ENCODE data around the gene ASPSCR1. TPM values are rescaled to one million over a fixed set of nuclear protein-coding genes. Genes with fewer than 3 reads are reported as not detected.

Gene ASPSCR1
- total and polyA plus RNA-seq, 2 of the 13 experiments (the other 11 are each of a cell fraction or from before 2014, with no cell fraction given), result 274 to 314 TPM

DNA sequence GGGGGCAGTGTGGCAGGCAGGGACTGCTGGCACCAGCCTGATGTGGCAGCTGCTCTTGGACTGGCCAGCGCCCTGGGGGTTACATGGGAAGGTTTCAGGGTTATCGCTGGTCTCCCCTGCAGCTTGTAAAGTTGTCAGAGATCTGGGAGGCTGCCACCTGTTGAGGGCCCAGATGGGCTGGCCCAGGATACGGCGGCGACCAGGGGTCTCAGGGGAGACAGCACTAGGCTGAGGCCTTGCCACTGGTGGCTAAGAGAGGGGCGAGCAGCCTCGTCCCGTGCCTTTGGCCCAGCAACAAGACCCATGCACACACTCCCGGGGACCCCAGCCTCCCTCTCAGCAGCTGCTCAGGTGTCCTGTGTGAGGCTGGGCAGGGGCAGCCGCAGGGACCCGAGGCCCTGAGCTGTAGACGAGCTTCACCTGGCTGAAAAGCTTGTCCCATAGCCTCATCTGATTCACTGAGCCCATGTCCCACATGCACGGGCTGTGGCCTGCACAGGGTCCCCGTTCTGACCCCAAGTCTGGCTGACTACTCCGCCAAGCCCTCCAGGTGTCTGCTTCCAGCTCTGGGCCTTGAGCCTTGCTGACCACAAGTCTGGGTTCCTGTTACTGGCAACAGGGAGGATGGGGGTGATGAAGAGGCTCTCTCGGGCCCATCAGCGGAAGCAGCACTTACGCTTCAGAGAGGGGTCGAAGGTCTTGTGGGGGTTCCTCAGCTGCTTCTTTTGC lies 82.0 kb downstream of the ASPSCR1 start:
- Histone ChIP-seq H3K27me3 (ENCODE audit: control insufficient read depth in 1 of 2, insufficient read depth in 2 of 2, low read length in 2 of 2) (no peaks in the 10 kb centered on the region), H3K9ac (ENCODE audit: insufficient read depth, low read depth, low read length) (no peak overlapping the region), H3K4me2 (ENCODE audit: low read depth, low read length) (no peak overlapping the region), H4K20me1 (ENCODE audit: insufficient read depth, low read length) (no peaks in the 10 kb centered on the region), H3K36me3 (replicated peaks in 1 of 2; ENCODE audit: control insufficient read depth in 1 of 2, insufficient read depth in 2 of 2, low read length in 2 of 2) (peaks cover 50 to 74% of the 10 kb centered on the region in 2 experiments), H3K4me1 (ENCODE audit: insufficient read depth, low read length) (peaks cover 46% of the 10 kb centered on the region), H3K9me3 (ENCODE audit: low read length) (no peaks in the 10 kb centered on the region), H2AFZ (ENCODE audit: low read length) (no peak overlapping the region), H3K79me2 (ENCODE audit: insufficient read depth, low read length) (peaks cover 10% of the 10 kb centered on the region), H3K4me3 (replicated peaks in 1 of 3; ENCODE audit: insufficient read depth in 1 of 3, low read depth in 2 of 3, low read length in 3 of 3) (no peak overlapping the region), H3K27ac (ENCODE audit: extremely low read length, insufficient read depth, low read length) (no peak overlapping the region)
- ChIA-PET POLR2A (interaction anchor here (1.0 to 1.6 kb wide), 3 partner anchors 22 to 39 kb away, joined by 4 to 7 read pairs (median 4); partner anchors contain the start of gene DCXR), CTCF (ENCODE audit: low intra/inter-chr PET ratio, low total read pairs) (no interaction called here)
- DNase-seq (ENCODE audit: low spot score), result no peak
- in situ Hi-C loops (cut with HindIII; ENCODE audit: extremely low pct_ligation_motif_present, low pct_unique_long_range_greater_than_20kb), result no loop called here
- no TSS peak for BruUV-seq (replicated peaks)
- no peak for ATAC-seq
- 98% methylated on average over 10 of the region's 19 CpGs for WGBS (ENCODE audit: low lambda C conversion rate)
- no peak for FAIRE-seq
- intact Hi-C loops (cut with micrococcal nuclease; ENCODE audit: unreplicated experiment), result no loop called here
- TF ChIP-seq RBFOX2 (IDR thresholded peaks at IDR 0.05; ENCODE audit: low read depth, low read length) (peak; percentile 56), ZNF768 (CRISPR knock-in tag; IDR thresholded peaks at IDR 0.05) (no peak), ZNF746 (CRISPR knock-in tag; IDR thresholded peaks at IDR 0.05) (no peak), RBM22 (optimal IDR thresholded peaks at IDR 0.05; ENCODE audit: low read length) (peak; percentile 33), ZNF136 (CRISPR knock-in tag; IDR thresholded peaks at IDR 0.05; ENCODE audit: low read depth) (no peak), ZNF230 (CRISPR knock-in tag; IDR thresholded peaks at IDR 0.05) (no peak), ZNF572 (CRISPR knock-in tag; IDR thresholded peaks at IDR 0.05) (0 out of 2 replicates have a peak, but pooled peaks have one; percentile 30), ZNF678 (CRISPR knock-in tag; IDR thresholded peaks at IDR 0.05) (no peak), THAP9 (CRISPR knock-in tag; IDR thresholded peaks at IDR 0.05; ENCODE audit: borderline replicate concordance) (0 out of 2 replicates have a peak, but pooled peaks have one; percentile 1), SMARCE1 (IDR thresholded peaks at IDR 0.05; ENCODE audit: borderline replicate concordance) (no peak), CBX2 (IDR thresholded peaks at IDR 0.05; ENCODE audit: low read depth, low read length) (no peak), CBX2 (CRISPR knock-in tag; IDR thresholded peaks at IDR 0.05; ENCODE audit: low read depth) (no peak), ZBED4 (CRISPR knock-in tag; IDR thresholded peaks at IDR 0.05; ENCODE audit: borderline replicate concordance) (no peak), ZSCAN21 (CRISPR knock-in tag; IDR thresholded peaks at IDR 0.05; ENCODE audit: borderline replicate concordance) (no peak), KDM5A (IDR thresholded peaks at IDR 0.05; ENCODE audit: borderline replicate concordance, low read length) (no peak), ZSCAN31 (CRISPR knock-in tag; IDR thresholded peaks at IDR 0.05; ENCODE audit: low read depth) (no peak), FOXO1 (CRISPR knock-in tag; IDR thresholded peaks at IDR 0.05) (no peak)
- TF ChIP-seq, protein P1, sequence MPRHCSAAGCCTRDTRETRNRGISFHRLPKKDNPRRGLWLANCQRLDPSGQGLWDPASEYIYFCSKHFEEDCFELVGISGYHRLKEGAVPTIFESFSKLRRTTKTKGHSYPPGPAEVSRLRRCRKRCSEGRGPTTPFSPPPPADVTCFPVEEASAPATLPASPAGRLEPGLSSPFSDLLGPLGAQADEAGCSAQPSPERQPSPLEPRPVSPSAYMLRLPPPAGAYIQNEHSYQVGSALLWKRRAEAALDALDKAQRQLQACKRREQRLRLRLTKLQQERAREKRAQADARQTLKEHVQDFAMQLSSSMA (CRISPR knock-in tag; IDR thresholded peaks at IDR 0.05), result no peak
